Measurements from ENCODE around the gene SMIM1.
"Not testable (repeated sequence)": the region's sequence is repeated elsewhere in the genome, so short reads cannot be mapped to it uniquely, and the experiment has no call there.

Gene SMIM1, protein sequence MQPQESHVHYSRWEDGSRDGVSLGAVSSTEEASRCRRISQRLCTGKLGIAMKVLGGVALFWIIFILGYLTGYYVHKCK

DNA sequence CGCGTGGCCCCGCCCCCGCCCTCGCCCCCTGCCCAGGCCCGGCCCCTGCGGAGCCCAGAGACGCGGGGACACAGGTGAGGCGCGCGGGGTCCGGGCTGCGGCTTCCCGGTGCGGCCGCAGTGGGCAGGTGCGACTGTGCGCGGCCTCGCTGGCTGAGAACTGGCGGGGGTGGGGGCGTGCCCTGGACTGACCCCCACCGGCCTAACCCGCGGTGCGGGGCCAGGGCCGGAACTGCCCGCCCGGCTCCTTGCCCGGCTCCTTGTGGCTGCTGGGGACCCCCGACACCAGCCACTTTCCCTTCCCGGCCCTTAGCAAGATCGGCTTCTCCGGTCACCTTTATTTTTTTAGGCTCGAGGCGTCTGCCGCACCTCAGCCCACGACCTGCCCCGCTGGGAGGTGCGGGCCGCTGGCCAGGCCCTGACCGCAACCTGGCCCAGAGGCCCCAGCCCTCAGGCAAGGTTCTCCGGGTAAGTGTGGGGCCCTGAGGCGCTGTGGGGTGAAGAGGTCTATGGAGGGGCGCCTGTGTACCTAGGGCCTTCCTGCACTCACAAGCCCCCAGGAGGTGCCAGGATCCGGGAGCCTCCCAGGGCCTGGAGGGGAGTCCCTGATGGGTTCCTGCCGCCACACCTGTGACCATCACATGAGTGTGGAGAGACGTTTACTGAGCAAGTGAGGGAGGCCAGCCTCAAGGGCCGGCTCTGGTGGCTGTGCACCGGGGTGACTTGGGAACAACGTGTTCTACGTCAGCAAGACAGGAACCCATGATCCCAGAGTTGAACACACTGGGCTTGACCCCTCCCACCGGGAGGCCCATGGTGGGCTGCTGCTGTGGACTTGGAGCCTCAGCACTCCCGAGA is at the start of gene SMIM1:
SMIM1 (plus strand) TSS at position 35 of the 857 bp plus-strand sequence. CDS start 2,625 bp downstream, outside the sequence.
- DNase-seq (ENCODE audit: low read depth), result peak; percentile 17

DNA sequence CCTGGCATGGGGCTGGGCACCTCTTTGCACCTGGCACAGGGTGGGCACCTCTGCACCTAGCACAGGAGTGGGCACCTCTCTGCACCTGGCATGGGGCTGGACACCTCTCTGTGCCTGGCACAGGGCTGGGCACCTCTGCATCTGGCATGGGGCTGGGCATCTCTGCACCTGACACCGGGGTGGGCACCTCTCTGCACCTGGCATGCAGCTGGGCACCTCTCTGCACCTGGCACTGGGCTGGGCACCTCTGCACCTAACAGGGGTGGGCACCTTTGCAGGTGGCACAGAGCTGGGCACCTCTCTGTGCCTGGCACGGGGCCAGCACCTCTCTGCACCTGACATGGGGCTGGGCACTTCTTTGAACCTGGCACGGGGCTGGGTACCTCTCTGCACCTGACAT is 49.7 kb upstream of the SMIM1 start:
- no peak for DNase-seq (ENCODE audit: low read depth)
- H3K4me3 ChIP-seq (ENCODE audit: low read depth, low read length), result no peak overlapping the region
- TF ChIP-seq, protein P1, sequence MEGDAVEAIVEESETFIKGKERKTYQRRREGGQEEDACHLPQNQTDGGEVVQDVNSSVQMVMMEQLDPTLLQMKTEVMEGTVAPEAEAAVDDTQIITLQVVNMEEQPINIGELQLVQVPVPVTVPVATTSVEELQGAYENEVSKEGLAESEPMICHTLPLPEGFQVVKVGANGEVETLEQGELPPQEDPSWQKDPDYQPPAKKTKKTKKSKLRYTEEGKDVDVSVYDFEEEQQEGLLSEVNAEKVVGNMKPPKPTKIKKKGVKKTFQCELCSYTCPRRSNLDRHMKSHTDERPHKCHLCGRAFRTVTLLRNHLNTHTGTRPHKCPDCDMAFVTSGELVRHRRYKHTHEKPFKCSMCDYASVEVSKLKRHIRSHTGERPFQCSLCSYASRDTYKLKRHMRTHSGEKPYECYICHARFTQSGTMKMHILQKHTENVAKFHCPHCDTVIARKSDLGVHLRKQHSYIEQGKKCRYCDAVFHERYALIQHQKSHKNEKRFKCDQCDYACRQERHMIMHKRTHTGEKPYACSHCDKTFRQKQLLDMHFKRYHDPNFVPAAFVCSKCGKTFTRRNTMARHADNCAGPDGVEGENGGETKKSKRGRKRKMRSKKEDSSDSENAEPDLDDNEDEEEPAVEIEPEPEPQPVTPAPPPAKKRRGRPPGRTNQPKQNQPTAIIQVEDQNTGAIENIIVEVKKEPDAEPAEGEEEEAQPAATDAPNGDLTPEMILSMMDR (conservative IDR thresholded peaks at IDR 0.05; ENCODE audit: low read depth, low read length), result no peak

More for the DNA sequence above, at the start of gene SMIM1:
- peak within 1 kb of the TSS; percentile 60 for H3K4me3 ChIP-seq (ENCODE audit: low read depth, low read length)
- TF ChIP-seq, protein P1 (conservative IDR thresholded peaks at IDR 0.05; ENCODE audit: low read depth, low read length), result no peak

DNA sequence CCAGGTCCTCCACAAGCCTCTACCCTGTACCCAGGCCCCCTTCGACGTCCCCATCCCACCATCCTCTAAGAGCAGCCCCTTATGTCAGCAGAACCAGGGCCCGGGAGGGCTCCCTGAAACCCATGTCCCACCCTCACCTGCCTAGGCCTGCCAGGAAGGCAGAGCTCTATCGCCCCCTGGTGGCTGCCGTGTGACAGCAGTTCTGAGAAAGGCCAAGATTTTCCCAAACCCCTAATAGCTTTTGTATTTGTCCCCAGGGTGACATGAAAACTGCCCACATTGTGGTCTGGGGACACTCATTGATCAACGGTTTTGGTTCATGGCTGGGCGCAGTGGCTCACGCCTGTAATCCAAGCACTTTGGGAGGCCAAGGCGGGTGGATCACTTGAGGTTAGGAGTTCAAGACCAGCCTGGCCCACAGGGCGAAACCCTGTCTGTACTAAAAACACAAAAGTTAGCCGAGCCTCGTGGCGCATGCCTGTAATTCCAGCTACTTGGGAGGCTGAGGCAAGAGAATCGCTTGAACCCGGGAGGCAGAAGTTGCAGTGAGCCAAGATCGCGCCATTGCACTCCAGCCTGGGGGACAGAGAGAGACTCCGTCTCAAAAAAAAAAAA is 48.0 kb upstream of the SMIM1 start:
- TF ChIP-seq, protein P1 (conservative IDR thresholded peaks at IDR 0.05; ENCODE audit: low read depth, low read length), result peak; percentile 96
- peak; percentile 69 for DNase-seq (ENCODE audit: low read depth)
- not testable (repeated sequence) for H3K4me3 ChIP-seq (ENCODE audit: low read depth, low read length)

DNA sequence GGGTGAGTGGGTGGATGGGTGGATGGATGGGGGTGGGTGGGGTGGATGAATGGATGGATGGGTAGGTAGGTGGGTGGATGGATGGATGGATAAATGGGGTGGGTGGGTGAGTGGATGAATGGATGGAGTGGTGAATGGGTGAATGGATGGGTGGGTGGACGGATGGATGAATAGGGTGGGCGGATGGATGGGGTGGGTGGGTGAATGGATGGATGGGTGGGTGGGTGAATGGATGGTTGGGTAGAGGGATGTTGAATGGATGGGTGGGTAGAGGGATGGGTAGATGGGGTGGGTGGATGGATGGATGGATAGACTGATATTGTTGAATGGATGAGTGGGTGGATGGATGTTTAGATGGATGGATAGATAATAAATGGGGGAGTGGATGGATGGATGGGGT is 47.2 kb upstream of the SMIM1 start:
- DNase-seq (ENCODE audit: low read depth), result no peak
- no peak overlapping the region for H3K4me3 ChIP-seq (ENCODE audit: low read depth, low read length)
- TF ChIP-seq, protein P1 (conservative IDR thresholded peaks at IDR 0.05; ENCODE audit: low read depth, low read length), result no peak

DNA sequence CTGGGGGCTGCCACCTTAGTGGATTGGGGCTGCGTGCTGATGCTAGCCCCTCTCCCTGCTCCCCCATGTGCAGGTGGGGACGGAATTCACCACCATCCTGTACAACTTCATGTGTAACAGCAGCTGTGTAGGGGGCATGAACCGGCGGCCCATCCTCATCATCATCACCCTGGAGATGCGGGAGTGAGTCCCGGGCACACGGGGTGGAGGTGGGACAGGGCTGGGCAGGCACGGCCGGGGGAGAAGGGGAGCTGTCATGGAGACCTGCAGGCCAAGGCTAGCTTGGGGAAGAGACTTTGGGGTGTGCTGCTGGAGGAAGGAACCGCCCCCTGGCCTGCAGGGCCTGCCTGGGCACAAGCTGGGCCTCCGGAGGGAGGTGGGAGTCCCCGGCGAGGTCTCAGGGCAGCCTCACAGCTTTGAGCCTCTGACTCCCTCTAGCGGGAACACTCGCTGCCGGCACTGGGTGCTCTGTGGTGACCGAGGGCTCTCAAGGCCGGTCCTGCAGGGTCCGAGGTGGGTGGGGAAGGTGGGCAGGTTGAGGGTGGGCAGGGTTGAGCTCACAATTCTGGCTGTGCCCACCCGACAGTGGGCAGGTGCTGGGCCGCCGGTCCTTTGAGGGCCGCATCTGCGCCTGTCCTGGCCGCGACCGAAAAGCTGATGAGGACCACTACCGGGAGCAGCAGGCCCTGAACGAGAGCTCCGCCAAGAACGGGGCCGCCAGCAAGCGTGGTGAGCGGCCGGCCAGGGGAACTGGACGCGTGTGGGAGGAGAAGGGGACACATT is 45.3 kb upstream of the SMIM1 start:
- TF ChIP-seq, protein P1 (conservative IDR thresholded peaks at IDR 0.05; ENCODE audit: low read depth, low read length), result peak; percentile 77
- no peak overlapping the region for H3K4me3 ChIP-seq (ENCODE audit: low read depth, low read length)
- peak; percentile 48 for DNase-seq (ENCODE audit: low read depth)

DNA sequence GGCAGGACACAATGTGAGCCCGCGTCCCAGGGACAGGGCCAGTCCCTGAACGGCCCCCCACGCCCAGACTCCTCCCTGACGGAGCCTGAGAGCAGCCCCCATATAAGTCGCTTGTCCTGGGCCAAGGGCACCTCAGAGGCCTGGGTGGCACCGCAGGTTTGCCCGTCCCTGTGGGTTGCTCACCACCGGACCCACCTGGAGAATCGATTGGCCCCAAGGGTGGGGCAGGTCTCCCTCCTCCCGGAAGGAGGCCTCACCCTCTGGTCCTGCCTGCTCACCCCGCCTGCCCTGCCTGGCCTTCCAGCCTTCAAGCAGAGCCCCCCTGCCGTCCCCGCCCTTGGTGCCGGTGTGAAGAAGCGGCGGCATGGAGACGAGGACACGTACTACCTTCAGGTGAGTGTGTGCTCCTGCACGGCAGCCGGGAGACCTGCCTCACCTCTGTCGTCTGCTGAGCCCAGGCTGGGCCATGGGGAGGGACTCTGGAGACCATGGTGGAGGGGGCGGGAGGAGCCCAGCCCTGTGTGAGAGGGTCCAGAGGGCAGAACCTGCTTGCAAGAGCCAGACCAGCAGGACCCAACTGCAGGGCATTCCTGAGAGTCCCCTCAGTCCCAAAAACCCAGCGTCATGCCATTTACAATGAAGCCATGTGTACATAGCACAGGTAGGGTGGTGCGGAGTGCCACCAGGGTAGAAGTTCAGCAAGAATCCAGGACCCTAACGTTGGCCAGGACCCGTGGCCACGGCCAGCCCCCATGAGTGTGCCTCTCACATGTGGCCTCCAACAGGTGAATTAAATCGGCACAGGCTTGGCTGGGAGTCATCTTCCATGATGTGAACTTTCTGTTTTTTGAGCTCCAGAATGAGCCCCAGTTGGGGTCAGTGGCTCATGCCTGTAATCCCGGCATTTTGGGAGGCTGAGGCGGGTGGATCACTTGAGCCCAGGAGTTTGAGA is 44.4 kb upstream of the SMIM1 start:
- no peak overlapping the region for H3K4me3 ChIP-seq (ENCODE audit: low read depth, low read length)
- TF ChIP-seq, protein P1 (conservative IDR thresholded peaks at IDR 0.05; ENCODE audit: low read depth, low read length), result no peak
- DNase-seq (ENCODE audit: low read depth), result no peak

All from choroid plexus epithelial cell (primary cell).